AG10803 (cell line): ENCODE measurements around the gene TRMT2A.

ENCODE experiments used
- DNase-seq: peaks from one replicate; pipeline ENCODE4 v3.0.0; 2010; ENCODE audit warnings: low read depth
- H3K4me3 ChIP-seq: 2 replicates; pipeline ENCODE4 v1.5.1; 2011; ENCODE audit warnings: mild to moderate bottlenecking, low read length, control low read depth
- CTCF ChIP-seq: conservative IDR thresholded peaks from 2 replicates; pipeline ENCODE4 v1.5.1; 2011; ENCODE audit warnings: mild to moderate bottlenecking, low read length, control low read depth, inconsistent platforms

Gene TRMT2A

DNA sequence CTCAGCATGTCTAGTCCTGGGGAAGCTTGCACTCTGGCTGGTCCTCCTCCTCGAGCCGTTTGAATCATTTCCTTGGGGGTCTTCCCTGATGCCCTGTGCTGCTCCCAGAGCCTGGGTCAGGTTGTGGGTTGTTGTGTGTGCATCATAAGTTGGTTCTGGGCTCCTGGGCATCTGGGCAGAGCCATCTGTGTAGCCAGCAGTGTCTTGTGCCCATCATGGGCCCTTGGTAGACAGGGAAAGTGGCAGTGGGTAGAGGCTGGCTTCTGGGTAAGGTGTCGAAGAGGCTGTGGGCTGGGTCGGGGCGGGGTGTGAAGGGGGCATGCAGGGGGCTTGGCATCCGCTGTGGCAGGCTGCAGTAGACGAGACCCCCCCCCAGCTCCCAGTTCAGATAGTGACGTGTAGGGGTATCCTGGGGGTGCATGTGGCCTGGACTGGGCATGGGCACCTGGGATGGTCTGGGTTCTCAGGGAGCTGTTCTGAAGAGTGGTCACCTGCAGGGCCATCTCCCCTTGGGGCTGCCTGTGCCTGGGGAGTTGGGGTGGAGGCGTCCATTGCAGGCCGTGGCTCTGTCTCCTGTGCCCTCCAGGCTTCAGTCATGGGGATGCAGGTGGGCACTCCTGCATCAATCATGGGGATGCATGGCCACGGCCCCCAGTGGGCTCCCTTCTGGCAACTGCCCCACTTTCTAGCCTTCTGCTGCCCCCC lies 7.2 kb upstream of the TRMT2A start:
- H3K4me3 ChIP-seq: no peak overlapping the region
- no peak for TF ChIP-seq CTCF
- DNase-seq: no peak

GRCh38 chr22:20123366-20124082 lies 6.5 kb upstream of the TRMT2A start:
- DNase-seq: no peak
- TF ChIP-seq CTCF: no peak
- no peak overlapping the region for H3K4me3 ChIP-seq

DNA sequence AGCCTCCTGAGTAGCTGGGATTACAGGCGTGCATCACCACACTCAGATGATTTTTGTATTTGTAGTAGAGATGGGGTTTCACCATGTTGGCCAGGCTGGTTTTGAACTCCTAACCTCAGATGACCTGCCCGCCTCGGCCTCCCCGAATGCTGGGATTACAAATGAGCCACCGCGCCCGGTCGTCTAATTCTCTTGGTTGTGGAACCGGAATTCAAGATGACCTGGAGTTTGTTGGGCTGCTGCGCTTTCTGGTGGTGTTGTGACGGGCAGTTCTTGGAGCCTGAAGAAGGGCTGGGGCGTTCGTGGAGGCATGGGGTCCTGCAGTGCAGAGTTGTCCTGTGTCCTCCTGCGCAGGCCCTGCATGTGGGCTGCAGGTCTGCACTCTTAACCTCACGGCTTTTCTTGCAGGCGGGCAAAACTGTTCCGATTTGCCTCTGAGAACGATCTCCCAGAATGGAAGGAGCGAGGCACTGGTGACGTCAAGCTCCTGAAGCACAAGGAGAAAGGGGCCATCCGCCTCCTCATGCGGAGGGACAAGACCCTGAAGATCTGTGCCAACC lies 4.9 kb upstream of the TRMT2A start:
- no peak overlapping the region for H3K4me3 ChIP-seq
- TF ChIP-seq CTCF: no peak
- no peak for DNase-seq

GRCh38 chr22:20118300-20119020 lies 1.4 kb upstream of the TRMT2A start:
- no peak for TF ChIP-seq CTCF
- DNase-seq: no peak
- peak overlapping the region; percentile 77 for H3K4me3 ChIP-seq

DNA sequence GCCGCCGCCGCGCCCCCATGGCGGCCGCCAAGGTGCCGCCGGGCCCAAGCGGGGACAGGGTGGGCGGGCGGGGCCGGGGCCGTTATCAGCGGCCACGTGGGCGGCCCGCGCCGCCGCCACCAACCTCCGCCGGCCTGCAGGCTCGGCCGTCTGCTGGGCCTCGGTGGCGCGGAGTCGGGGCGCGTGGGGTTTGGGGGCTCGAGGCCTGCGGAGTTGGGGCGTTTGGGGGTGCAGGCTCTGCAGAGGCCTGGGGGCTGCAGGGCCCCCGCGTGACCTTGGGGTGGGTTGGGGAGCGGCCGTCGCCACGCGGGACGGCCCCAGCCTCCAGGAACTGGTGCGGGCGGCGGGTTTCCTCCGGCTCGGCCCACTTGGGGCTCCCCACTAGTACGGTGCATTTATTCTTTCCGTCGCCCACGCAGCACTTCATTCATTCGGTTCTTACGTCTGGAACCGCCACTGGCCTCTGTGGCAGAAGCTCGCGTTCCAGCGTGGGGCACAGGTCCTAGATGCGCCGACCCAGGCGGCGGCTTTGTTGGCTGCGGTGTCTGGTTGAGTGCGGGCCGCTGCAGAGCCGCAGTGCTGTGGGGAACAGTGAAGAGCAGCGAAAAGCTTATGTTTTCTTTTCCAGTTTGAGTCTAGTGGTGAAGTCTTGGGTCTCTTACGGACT lies 740 bp upstream of the TRMT2A start:
- peak; percentile 29 for DNase-seq
- H3K4me3 ChIP-seq: peak overlapping the region; percentile 77
- no peak for TF ChIP-seq CTCF

DNA sequence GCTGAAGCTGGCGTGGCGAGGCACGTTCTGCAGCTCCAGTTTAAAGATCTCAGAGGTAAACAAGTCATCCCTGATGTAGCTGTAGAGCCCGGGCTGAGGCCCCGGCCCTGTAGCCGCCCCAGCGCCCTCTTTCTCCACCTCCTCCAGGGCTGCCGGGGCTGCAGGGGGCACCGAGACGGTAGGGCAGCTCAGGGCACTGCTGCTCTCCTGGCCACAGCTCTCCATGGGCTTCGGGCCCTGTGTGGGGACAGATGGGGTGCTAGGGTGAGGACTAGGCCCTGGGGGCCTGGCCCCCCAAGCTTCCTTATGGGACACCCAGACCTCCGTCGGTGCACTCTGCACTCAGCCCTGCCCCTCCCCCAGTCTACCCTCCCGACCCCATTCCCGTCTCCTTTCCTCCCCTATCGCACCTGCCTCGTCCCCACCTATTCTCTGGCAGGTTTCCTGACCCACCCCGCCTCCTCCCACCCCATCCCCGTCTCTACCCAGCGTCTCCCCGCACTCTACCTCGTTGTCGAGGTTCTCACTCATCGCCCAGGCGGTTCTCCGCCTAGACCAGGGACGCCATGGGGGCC lies 563 bp downstream of the TRMT2A start:
- peak overlapping the region; percentile 96 for H3K4me3 ChIP-seq
- no peak for TF ChIP-seq CTCF
- no peak for DNase-seq
